Activated naive CD4-positive, alpha-beta T cell treated with anti-CD3 and anti-CD28 coated beads for 36 hours (primary cell): ENCODE measurements around the gene PRMT2. TPM values are rescaled to one million over a fixed set of nuclear protein-coding genes. Genes with fewer than 3 reads are reported as not detected.

Experiments
- CTCF ChIA-PET: fragments of 350-600 bp; sonication (Branson Sonifier 250); formaldehyde crosslinking; loops from one replicate; lab custom pipeline; 2021; ENCODE audit warnings: antibody characterized with exemption; lab: Charles Lee
- DNase-seq: peaks from one replicate; pipeline ENCODE4 v3.0.0-alpha.2; 2020
- H3K27ac Mint-ChIP-seq: one replicate; pipeline ENCODE4 v1.8.0; 2021; ENCODE audit warnings: mild to moderate bottlenecking, mixed read lengths
- H3K27me3 Mint-ChIP-seq: one replicate; pipeline ENCODE4 v1.8.0; 2021; ENCODE audit warnings: low read depth, mixed read lengths
- H3K36me3 Mint-ChIP-seq: one replicate; pipeline ENCODE4 v1.8.0; 2021; ENCODE audit warnings: low read depth, mixed read lengths
- H3K4me1 Mint-ChIP-seq: one replicate; pipeline ENCODE4 v1.8.0; 2021; ENCODE audit warnings: low read depth, mixed read lengths
- H3K4me3 Mint-ChIP-seq: one replicate; pipeline ENCODE4 v1.8.0; 2021; ENCODE audit warnings: mild to moderate bottlenecking, moderate library complexity, mixed read lengths
- H3K9me3 Mint-ChIP-seq: one replicate; pipeline ENCODE4 v1.8.0; 2021; ENCODE audit warnings: mixed read lengths
- intact Hi-C: fragments of 100-400 bp; cut with micrococcal nuclease; formaldehyde crosslinking; loops from one replicate; pipeline ENCODE4 v1.15.1; 2023
- total RNA-seq, 2 experiments: library from RNA; stranded (reverse); gene quantifications; one replicate each; pipeline ENCODE4 v1.2.3, GENCODE V29; 2021

The PRMT2 gene
- total RNA-seq, 2 experiments from 2014 or later: 78.5 to 81.1 TPM

GRCh38 chr21:46605767-46606426 lies 29.6 kb upstream of the PRMT2 start:
- no peak overlapping the region for H3K4me3 Mint-ChIP-seq
- H3K27ac Mint-ChIP-seq: peak overlapping the region; percentile 39
- no peaks in the 10 kb centered on the region for H3K36me3 Mint-ChIP-seq
- DNase-seq: peak; percentile 55
- H3K4me1 Mint-ChIP-seq: peaks cover 33% of the 10 kb centered on the region
- intact Hi-C loops: loop anchor here (1.0 kb wide), 1 partner anchor 29 kb away; the partner anchor contains the start of gene PRMT2
- CTCF ChIA-PET: no interaction called here
- peaks cover 3% of the 10 kb centered on the region for H3K9me3 Mint-ChIP-seq
- H3K27me3 Mint-ChIP-seq: no peaks in the 10 kb centered on the region

GRCh38 chr21:46606427-46606813 lies 29.1 kb upstream of the PRMT2 start:
- H3K27ac Mint-ChIP-seq: no peak overlapping the region
- no peaks in the 10 kb centered on the region for H3K27me3 Mint-ChIP-seq
- no peak overlapping the region for H3K4me3 Mint-ChIP-seq
- CTCF ChIA-PET: no interaction called here
- no peak for DNase-seq
- H3K9me3 Mint-ChIP-seq: peaks cover 3% of the 10 kb centered on the region
- no peaks in the 10 kb centered on the region for H3K36me3 Mint-ChIP-seq
- peaks cover 33% of the 10 kb centered on the region for H3K4me1 Mint-ChIP-seq
- intact Hi-C loops: no loop called here

GRCh38 chr21:46607636-46608035 lies 27.8 kb upstream of the PRMT2 start:
- no peak overlapping the region for H3K27ac Mint-ChIP-seq
- H3K27me3 Mint-ChIP-seq: no peaks in the 10 kb centered on the region
- intact Hi-C loops: no loop called here
- CTCF ChIA-PET: interaction anchor here (1.0 kb wide), 1 partner anchor 32 kb away, joined by 4 read pairs; no protein-coding TSS in a partner anchor
- peaks cover 3% of the 10 kb centered on the region for H3K9me3 Mint-ChIP-seq
- H3K4me1 Mint-ChIP-seq: peaks cover 33% of the 10 kb centered on the region
- no peaks in the 10 kb centered on the region for H3K36me3 Mint-ChIP-seq
- no peak for DNase-seq
- H3K4me3 Mint-ChIP-seq: no peak overlapping the region

- Mint-ChIP-seq H3K9me3 (peaks cover 7% of the 10 kb centered on the region), H3K36me3 (no peaks in the 10 kb centered on the region), H3K4me3 (no peak overlapping the region), H3K4me1 (peaks cover 33% of the 10 kb centered on the region), H3K27ac (no peak overlapping the region), H3K27me3 (no peaks in the 10 kb centered on the region)
- intact Hi-C loops: no loop called here
- CTCF ChIA-PET: interaction anchor here (1.0 kb wide), 1 partner anchor 31 kb away, joined by 4 read pairs; no protein-coding TSS in a partner anchor
- DNase-seq: no peak
These were observed 26.8 kb upstream of the PRMT2 start for GRCh38 chr21:46608672-46609111.

DNA sequence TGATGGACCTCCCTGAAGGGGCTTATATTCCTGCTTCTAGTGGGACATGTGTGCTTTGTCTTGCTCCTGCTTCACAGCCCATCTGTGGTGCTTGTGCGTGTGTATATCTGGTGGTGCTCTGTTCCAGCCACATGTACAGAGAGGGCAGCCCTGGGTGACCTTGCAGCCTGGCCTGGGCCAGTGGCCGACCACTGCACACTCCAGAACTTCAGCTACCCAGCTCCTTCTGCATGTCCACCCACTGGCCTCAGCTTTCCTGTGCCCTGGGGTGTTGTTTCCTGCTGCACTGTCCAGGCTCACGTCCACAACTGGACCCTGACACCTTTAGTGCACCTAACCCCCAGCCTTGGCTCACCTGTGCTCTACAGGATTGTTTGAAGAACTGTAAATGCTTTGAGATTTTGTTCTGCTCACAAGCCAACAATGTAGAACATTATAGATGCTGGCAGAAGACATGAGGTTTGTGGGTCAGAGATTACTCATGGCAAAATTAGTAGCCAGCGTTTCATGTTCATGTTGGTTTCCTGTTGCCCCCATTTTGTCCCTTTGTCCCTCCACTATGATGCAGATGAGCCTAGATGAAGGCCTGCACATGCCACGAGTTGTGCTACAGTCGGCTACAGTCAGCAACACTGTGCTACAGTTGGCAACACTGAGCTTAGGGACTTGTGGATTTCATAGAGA lies 25.3 kb upstream of the PRMT2 start:
- Mint-ChIP-seq H3K4me3 (no peak overlapping the region), H3K27ac (no peak overlapping the region), H3K4me1 (peaks cover 28% of the 10 kb centered on the region), H3K36me3 (no peaks in the 10 kb centered on the region), H3K27me3 (no peaks in the 10 kb centered on the region), H3K9me3 (peaks cover 7% of the 10 kb centered on the region)
- CTCF ChIA-PET: no interaction called here
- intact Hi-C loops: no loop called here
- no peak for DNase-seq

DNA sequence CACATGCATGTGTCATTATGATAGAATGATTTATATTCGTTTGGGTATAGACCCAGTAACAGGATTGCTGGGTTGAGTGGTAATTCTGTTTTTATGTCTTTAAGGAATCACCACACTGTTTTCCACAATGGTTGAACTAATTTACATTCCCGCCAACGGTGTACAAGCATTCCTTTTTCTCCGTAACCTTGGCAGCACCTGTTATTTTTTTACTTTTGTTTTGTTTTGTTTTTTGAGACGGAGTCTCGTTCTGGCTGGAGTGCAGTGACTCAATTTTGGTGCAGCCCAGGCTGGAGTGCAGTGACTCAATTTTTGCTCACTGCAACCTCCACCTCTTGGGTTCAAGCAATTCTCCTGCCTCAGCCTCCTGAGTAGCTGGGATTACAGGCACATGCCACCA lies 22.1 kb upstream of the PRMT2 start:
- H3K9me3 Mint-ChIP-seq: peaks cover 7% of the 10 kb centered on the region
- no peak overlapping the region for H3K27ac Mint-ChIP-seq
- CTCF ChIA-PET: interaction anchor here (0.6 kb wide), 1 partner anchor 44 kb away, joined by 4 read pairs; no protein-coding TSS in a partner anchor
- DNase-seq: no peak
- intact Hi-C loops: no loop called here
- peaks cover 12% of the 10 kb centered on the region for H3K4me1 Mint-ChIP-seq
- no peak overlapping the region for H3K4me3 Mint-ChIP-seq
- H3K27me3 Mint-ChIP-seq: no peaks in the 10 kb centered on the region
- H3K36me3 Mint-ChIP-seq: no peaks in the 10 kb centered on the region

DNA sequence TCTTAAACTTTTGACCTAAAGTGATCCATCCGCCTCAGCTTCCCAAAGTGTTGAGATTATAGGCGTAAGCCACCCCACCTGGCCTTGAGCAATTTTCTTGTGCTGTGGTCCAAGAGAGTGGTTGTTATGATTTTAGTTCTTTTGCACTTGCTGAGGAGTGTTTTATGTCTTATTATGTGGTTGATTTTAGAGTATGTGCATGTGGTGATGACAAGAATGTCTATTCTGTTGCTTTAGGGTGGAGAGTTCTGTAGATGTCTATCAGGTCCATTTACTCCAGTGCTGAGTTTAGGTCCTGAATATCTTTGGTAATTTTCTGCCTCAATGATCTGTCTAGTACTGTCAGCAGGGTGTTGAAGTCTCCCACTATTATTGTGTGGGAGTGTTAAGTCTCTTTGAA lies 19.4 kb upstream of the PRMT2 start:
- Mint-ChIP-seq H3K27ac (no peak overlapping the region), H3K4me3 (no peak overlapping the region), H3K27me3 (no peaks in the 10 kb centered on the region), H3K36me3 (no peaks in the 10 kb centered on the region), H3K9me3 (peaks cover 3% of the 10 kb centered on the region), H3K4me1 (peaks cover 20% of the 10 kb centered on the region)
- intact Hi-C loops: no loop called here
- no peak for DNase-seq
- CTCF ChIA-PET: no interaction called here

DNA sequence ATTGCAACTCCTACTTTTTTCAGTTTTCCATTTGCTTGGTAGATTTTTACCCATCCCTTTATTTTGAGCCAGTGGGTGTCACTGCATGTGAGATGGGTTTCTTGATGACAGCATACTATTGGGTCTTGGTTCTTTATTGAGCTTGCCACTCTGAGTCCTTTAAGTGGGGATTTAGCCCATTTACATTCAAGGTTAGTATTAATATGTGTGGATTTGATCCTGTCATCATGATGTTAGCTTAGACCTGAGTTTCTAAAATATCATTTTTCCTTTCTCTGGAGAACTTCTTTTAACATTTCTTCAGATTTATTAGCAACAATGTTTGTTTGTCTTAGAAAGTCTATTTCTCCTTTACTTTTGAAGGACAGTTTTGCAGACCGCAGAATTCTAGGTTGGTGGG lies 18.8 kb upstream of the PRMT2 start:
- no peaks in the 10 kb centered on the region for H3K36me3 Mint-ChIP-seq
- H3K9me3 Mint-ChIP-seq: peaks cover 3% of the 10 kb centered on the region
- H3K27me3 Mint-ChIP-seq: no peaks in the 10 kb centered on the region
- no peak overlapping the region for H3K27ac Mint-ChIP-seq
- no peak overlapping the region for H3K4me3 Mint-ChIP-seq
- peaks cover 26% of the 10 kb centered on the region for H3K4me1 Mint-ChIP-seq
- CTCF ChIA-PET: no interaction called here
- intact Hi-C loops: no loop called here
- no peak for DNase-seq

DNA sequence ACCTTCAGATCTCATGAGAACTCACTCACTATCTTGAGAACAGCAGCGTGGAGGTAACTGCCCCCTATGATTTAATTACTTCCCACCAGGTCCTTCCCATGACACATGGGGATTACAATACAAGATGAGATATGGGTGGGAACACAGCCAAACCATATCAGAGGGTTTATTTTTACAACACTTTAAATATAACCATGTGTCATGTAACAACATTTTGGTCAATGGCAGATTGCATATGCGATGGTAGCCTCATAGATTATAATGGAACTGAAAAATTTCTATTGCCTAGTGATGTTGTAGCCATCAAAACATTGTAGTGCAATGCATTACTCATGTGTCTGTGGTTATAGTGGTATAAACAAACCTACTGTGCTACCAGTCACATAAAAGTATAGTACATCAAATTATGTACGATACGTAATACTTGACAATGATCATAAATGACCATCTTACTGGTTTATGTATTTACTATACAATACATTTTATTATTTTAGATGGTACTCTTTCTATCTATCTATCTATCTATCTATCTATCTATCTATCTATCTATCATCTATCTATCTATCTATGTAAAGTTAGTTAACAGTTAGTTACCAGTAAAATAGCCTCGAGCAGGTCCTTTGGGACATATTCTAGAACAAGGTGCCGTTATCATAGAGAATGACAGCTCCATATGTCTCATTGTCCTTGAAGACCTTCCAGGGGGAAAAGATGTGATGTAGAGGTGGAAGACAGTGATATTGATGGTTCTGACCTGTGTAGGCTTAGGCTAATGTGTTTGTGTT lies 18.0 kb upstream of the PRMT2 start:
- H3K27ac Mint-ChIP-seq: no peak overlapping the region
- peaks cover 3% of the 10 kb centered on the region for H3K9me3 Mint-ChIP-seq
- DNase-seq: no peak
- no peaks in the 10 kb centered on the region for H3K27me3 Mint-ChIP-seq
- intact Hi-C loops: no loop called here
- CTCF ChIA-PET: interaction anchor here (0.9 to 1.1 kb wide), 2 partner anchors 38 to 51 kb away, joined by 3 read pairs; no protein-coding TSS in a partner anchor
- H3K36me3 Mint-ChIP-seq: no peaks in the 10 kb centered on the region
- peaks cover 34% of the 10 kb centered on the region for H3K4me1 Mint-ChIP-seq
- H3K4me3 Mint-ChIP-seq: no peak overlapping the region

GRCh38 chr21:46618738-46619379 lies 16.6 kb upstream of the PRMT2 start:
- Mint-ChIP-seq H3K4me3 (no peak overlapping the region), H3K27ac (no peak overlapping the region), H3K4me1 (peaks cover 43% of the 10 kb centered on the region), H3K36me3 (no peaks in the 10 kb centered on the region), H3K27me3 (no peaks in the 10 kb centered on the region), H3K9me3 (no peaks in the 10 kb centered on the region)
- no peak for DNase-seq
- intact Hi-C loops: no loop called here
- CTCF ChIA-PET: interaction anchor here (1.0 kb wide), 1 partner anchor 118 kb away, joined by 3 read pairs; no protein-coding TSS in a partner anchor

GRCh38 chr21:46619846-46620245 lies 15.6 kb upstream of the PRMT2 start:
- Mint-ChIP-seq H3K9me3 (no peaks in the 10 kb centered on the region), H3K4me3 (no peak overlapping the region), H3K27ac (no peak overlapping the region), H3K36me3 (no peaks in the 10 kb centered on the region), H3K27me3 (no peaks in the 10 kb centered on the region), H3K4me1 (peaks cover 43% of the 10 kb centered on the region)
- no peak for DNase-seq
- intact Hi-C loops: no loop called here
- CTCF ChIA-PET: interaction anchor here (1.6 kb wide), 1 partner anchor 18 kb away, joined by 3 read pairs; no protein-coding TSS in a partner anchor

GRCh38 chr21:46620846-46621245 lies 14.6 kb upstream of the PRMT2 start:
- Mint-ChIP-seq H3K9me3 (peaks cover 8% of the 10 kb centered on the region), H3K4me1 (peaks cover 50% of the 10 kb centered on the region), H3K27ac (no peak overlapping the region), H3K36me3 (peaks cover 6% of the 10 kb centered on the region), H3K27me3 (no peaks in the 10 kb centered on the region), H3K4me3 (no peak overlapping the region)
- CTCF ChIA-PET: interaction anchor here (1.0 to 1.6 kb wide), 4 partner anchors 12 to 26 kb away, joined by 3 to 5 read pairs (median 4); no protein-coding TSS in a partner anchor
- intact Hi-C loops: no loop called here
- DNase-seq: no peak
